Endothelial cell (in vitro differentiated cells): Measurements from ENCODE around the gene FCHSD2. TPM values are rescaled to one million over a fixed set of nuclear protein-coding genes. Genes with fewer than 3 reads are reported as not detected.
"Not testable (repeated sequence)": the region's sequence is repeated elsewhere in the genome, so short reads cannot be mapped to it uniquely, and the experiment has no call there.

ENCODE experiments used
- DNase-seq: peaks from one replicate; pipeline ENCODE4 v3.0.0; 2021; ENCODE audit warnings: low spot score
- H3K27ac Mint-ChIP-seq: one replicate; pipeline ENCODE4 v1.8.0; 2021; ENCODE audit warnings: mixed read lengths, inconsistent platforms; ENCODE audit not compliant: unreplicated experiment
- H3K27me3 Mint-ChIP-seq: one replicate; pipeline ENCODE4 v1.8.0; 2021; ENCODE audit warnings: mild to moderate bottlenecking, moderate library complexity, mixed read lengths, inconsistent platforms; ENCODE audit not compliant: unreplicated experiment
- H3K36me3 Mint-ChIP-seq: one replicate; pipeline ENCODE4 v1.8.0; 2021; ENCODE audit warnings: mild to moderate bottlenecking, low read depth, mixed read lengths, inconsistent platforms; ENCODE audit not compliant: unreplicated experiment
- H3K4me1 Mint-ChIP-seq: one replicate; pipeline ENCODE4 v1.8.0; 2021; ENCODE audit warnings: mild to moderate bottlenecking, mixed read lengths, inconsistent platforms; ENCODE audit not compliant: unreplicated experiment
- H3K4me3 Mint-ChIP-seq: one replicate; pipeline ENCODE4 v1.8.0; 2021; ENCODE audit warnings: mild to moderate bottlenecking, mixed read lengths, inconsistent platforms; ENCODE audit not compliant: unreplicated experiment
- H3K9me3 Mint-ChIP-seq: one replicate; pipeline ENCODE4 v1.8.0; 2021; ENCODE audit warnings: mixed read lengths, inconsistent platforms; ENCODE audit not compliant: unreplicated experiment
- CTCF ChIP-seq: fragments of 200-600 bp; sonication (generic); IDR thresholded peaks from one replicate; pipeline ENCODE4 v1.5.0; 2021; ENCODE audit warnings: antibody characterized with exemption; ENCODE audit not compliant: unreplicated experiment
- total RNA-seq: library from RNA; stranded (reverse); fragmentation: NEBNext Ultra II Directional; extraction: Animal tissue kit (Norgen Biotek cat#: 25700); gene quantifications from one replicate; pipeline ENCODE4 v1.2.1, GENCODE V29; 2021; ENCODE audit not compliant: unreplicated experiment

FCHSD2 gene
- total RNA-seq, 1 donor from 2014 or later, result 45.3 TPM

GRCh38 chr11:72828692-72829101, 313.4 kb downstream of the FCHSD2 start:
- no peak overlapping the region for H3K27ac Mint-ChIP-seq
- no peak for DNase-seq
- no peaks in the 10 kb centered on the region for H3K9me3 Mint-ChIP-seq
- no peak overlapping the region for H3K4me3 Mint-ChIP-seq
- H3K4me1 Mint-ChIP-seq, result peaks cover 5% of the 10 kb centered on the region
- TF ChIP-seq CTCF, result no peak
- H3K36me3 Mint-ChIP-seq, result peaks cover 18% of the 10 kb centered on the region
- peaks cover 24% of the 10 kb centered on the region for H3K27me3 Mint-ChIP-seq

GRCh38 chr11:72828081-72828567, 314.0 kb downstream of the FCHSD2 start:
- H3K27ac Mint-ChIP-seq, result no peak overlapping the region
- no peak overlapping the region for H3K4me3 Mint-ChIP-seq
- H3K9me3 Mint-ChIP-seq, result no peaks in the 10 kb centered on the region
- no peak for TF ChIP-seq CTCF
- peaks cover 26% of the 10 kb centered on the region for H3K27me3 Mint-ChIP-seq
- H3K4me1 Mint-ChIP-seq, result peaks cover 5% of the 10 kb centered on the region
- DNase-seq, result no peak
- H3K36me3 Mint-ChIP-seq, result peaks cover 18% of the 10 kb centered on the region

GRCh38 chr11:72827656-72828055, 314.5 kb downstream of the FCHSD2 start:
- not testable (repeated sequence) for H3K27ac Mint-ChIP-seq, H3K4me1 Mint-ChIP-seq, DNase-seq, H3K9me3 Mint-ChIP-seq, H3K4me3 Mint-ChIP-seq
- Mint-ChIP-seq H3K27me3 (peaks cover 26% of the 10 kb centered on the region), H3K36me3 (peaks cover 18% of the 10 kb centered on the region)

- H3K27ac Mint-ChIP-seq, result no peak overlapping the region
- no peak for TF ChIP-seq CTCF
Observed at GRCh38 chr11:72826942-72827480, 315.1 kb downstream of the FCHSD2 start.

GRCh38 chr11:72826191-72826941, 315.8 kb downstream of the FCHSD2 start:
- Mint-ChIP-seq H3K27me3 (peaks cover 20% of the 10 kb centered on the region), H3K9me3 (no peaks in the 10 kb centered on the region), H3K4me1 (peaks cover under 1% of the 10 kb centered on the region), H3K36me3 (peaks cover 18% of the 10 kb centered on the region), H3K4me3 (no peak overlapping the region), H3K27ac (no peak overlapping the region)
- no peak for DNase-seq
- no peak for TF ChIP-seq CTCF

More at GRCh38 chr11:72826942-72827480, 315.1 kb downstream of the FCHSD2 start:
- Mint-ChIP-seq H3K4me3 (peak overlapping the region; percentile 47), H3K9me3 (no peaks in the 10 kb centered on the region), H3K27me3 (peaks cover 24% of the 10 kb centered on the region), H3K4me1 (peaks cover 3% of the 10 kb centered on the region), H3K36me3 (peaks cover 18% of the 10 kb centered on the region)
- no peak for DNase-seq
